Measurements from ENCODE around the gene CCDC174.

The CCDC174 gene

DNA sequence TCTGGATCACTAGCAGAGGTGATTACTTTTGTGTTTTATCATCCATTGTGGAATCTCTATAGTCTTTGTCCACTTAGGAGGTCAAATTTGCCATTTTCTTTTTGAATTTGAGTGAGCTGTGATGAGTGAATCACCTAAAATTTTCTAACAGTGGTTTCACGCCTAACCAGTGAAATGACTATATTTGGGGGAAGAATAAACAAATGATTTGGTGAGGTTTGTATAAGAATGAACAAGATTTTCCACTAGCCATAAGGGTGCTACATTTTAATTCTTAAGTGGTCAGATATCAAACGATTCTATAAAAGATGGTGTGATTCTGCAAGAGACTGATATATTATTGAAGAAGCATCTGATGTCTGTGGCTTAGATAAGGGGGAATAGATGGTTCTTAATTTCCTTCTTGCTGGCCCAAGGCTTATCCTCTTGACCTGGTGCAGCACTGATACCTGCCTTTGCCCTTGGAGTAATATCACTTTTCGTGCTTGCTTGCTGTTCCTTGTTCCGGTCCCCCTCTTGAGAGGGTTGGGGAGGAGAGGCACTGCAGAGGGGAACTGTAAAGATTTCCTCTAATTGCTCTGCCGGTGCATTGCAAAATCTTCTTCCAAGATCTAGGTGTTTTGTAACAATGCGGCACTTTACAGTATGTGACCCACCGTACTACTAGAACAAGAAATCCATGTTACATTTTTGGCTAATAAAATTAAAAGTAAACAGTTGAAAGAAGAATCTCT lies 37.9 kb downstream of the CCDC174 start:
- Histone ChIP-seq H2AFZ (ENCODE audit: low read depth, low read length, severe bottlenecking) (no peak overlapping the region), H3K27me3 (ENCODE audit: low read length) (no peaks in the 10 kb centered on the region), H3K9ac (ENCODE audit: low read length) (peak overlapping the region; percentile 67), H3K9me2 (replicated peaks; ENCODE audit: insufficient read depth, low read length) (no peaks in the 10 kb centered on the region), H3K27ac (ENCODE audit: low read depth, low read length) (peak overlapping the region; percentile 99), H3K4me2 (ENCODE audit: low read depth, low read length, poor library complexity, severe bottlenecking) (peak overlapping the region; percentile 92), H3K79me2 (ENCODE audit: insufficient read depth, low read length) (no peaks in the 10 kb centered on the region), H4K20me1 (ENCODE audit: low read depth, low read length) (no peaks in the 10 kb centered on the region), H3K4me3 (ENCODE audit: insufficient read depth, low read length, poor library complexity, severe bottlenecking) (peak overlapping the region; percentile 29), H3K36me3 (ENCODE audit: low read length) (peaks cover 16% of the 10 kb centered on the region), H3K9me3 (ENCODE audit: insufficient read depth, low read length) (peaks cover 6% of the 10 kb centered on the region; the same call in 1 of the 2 replicates), H3F3A (ENCODE audit: insufficient read depth) (peaks cover 87% of the 10 kb centered on the region)
- TF ChIP-seq, protein P1, sequence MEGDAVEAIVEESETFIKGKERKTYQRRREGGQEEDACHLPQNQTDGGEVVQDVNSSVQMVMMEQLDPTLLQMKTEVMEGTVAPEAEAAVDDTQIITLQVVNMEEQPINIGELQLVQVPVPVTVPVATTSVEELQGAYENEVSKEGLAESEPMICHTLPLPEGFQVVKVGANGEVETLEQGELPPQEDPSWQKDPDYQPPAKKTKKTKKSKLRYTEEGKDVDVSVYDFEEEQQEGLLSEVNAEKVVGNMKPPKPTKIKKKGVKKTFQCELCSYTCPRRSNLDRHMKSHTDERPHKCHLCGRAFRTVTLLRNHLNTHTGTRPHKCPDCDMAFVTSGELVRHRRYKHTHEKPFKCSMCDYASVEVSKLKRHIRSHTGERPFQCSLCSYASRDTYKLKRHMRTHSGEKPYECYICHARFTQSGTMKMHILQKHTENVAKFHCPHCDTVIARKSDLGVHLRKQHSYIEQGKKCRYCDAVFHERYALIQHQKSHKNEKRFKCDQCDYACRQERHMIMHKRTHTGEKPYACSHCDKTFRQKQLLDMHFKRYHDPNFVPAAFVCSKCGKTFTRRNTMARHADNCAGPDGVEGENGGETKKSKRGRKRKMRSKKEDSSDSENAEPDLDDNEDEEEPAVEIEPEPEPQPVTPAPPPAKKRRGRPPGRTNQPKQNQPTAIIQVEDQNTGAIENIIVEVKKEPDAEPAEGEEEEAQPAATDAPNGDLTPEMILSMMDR (IDR thresholded peaks at IDR 0.05; ENCODE audit: insufficient read depth, low read length, poor library complexity, severe bottlenecking): no peak
- TF ChIP-seq EZH2phosphoT487 (conservative IDR thresholded peaks at IDR 0.05; ENCODE audit: low read length): no peak

DNA sequence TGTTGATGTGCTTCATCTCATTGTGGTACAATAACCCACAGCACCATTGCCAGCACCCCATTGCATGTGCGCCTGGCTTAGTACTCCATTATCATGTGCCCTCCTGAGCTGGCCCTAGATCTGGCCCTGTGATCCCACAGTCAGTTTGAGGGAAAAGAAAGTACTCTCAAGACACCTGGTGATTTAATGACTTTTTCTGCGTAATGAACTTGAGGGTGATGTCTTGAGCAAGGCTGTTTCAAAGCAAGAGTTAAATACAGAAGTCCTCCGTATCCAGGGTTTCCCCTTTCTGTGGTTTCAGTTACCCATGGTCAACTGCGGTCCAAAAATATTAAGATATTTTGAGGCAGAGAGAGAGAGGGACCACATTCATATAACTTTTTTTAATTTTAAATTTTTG lies 39.7 kb downstream of the CCDC174 start:
- peak overlapping the region; percentile 99 for H3K27ac ChIP-seq (ENCODE audit: low read depth, low read length)
- H3K9ac ChIP-seq (ENCODE audit: low read length): peak overlapping the region; percentile 67
- H3K79me2 ChIP-seq (ENCODE audit: insufficient read depth, low read length): no peaks in the 10 kb centered on the region
- H3K4me2 ChIP-seq (ENCODE audit: low read depth, low read length, poor library complexity, severe bottlenecking): peak overlapping the region; percentile 92
- H3K36me3 ChIP-seq (ENCODE audit: low read length): peaks cover 16% of the 10 kb centered on the region
- peaks cover 6% of the 10 kb centered on the region; the same call in 1 of the 2 replicates for H3K9me3 ChIP-seq (ENCODE audit: insufficient read depth, low read length)
- H3K9me2 ChIP-seq (replicated peaks; ENCODE audit: insufficient read depth, low read length): no peaks in the 10 kb centered on the region
- no peaks in the 10 kb centered on the region for H4K20me1 ChIP-seq (ENCODE audit: low read depth, low read length)
- peaks cover 76% of the 10 kb centered on the region for H3F3A ChIP-seq (ENCODE audit: insufficient read depth)
- peak overlapping the region; percentile 5 for H3K4me3 ChIP-seq (ENCODE audit: insufficient read depth, low read length, poor library complexity, severe bottlenecking)
- TF ChIP-seq, protein P1 (IDR thresholded peaks at IDR 0.05; ENCODE audit: insufficient read depth, low read length, poor library complexity, severe bottlenecking): no peak
- no peak for TF ChIP-seq EZH2phosphoT487 (conservative IDR thresholded peaks at IDR 0.05; ENCODE audit: low read length)
- H3K27me3 ChIP-seq (ENCODE audit: low read length): no peaks in the 10 kb centered on the region
- no peak overlapping the region for H2AFZ ChIP-seq (ENCODE audit: low read depth, low read length, severe bottlenecking)

DNA sequence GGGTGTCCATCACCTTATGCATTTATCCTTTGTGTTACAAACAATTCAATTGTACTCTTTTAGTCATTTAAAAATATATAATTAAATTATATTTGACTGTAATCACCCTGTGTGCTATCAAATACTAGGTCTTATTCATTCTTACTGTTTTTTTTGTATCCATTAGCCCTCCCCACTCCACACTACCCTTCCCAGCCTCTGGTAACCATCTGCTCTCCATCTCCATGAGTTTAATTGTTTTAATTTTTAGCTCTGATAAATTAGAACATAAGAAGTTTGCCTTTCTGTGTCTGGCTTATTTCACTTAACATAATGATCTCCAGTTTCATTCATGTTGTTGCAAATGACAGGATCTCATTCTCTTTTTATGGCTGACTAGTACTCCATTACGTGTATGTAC lies 40.2 kb downstream of the CCDC174 start:
- H3K9me3 ChIP-seq (ENCODE audit: insufficient read depth, low read length): peaks cover 6% of the 10 kb centered on the region; the same call in 1 of the 2 replicates
- H3K4me2 ChIP-seq (ENCODE audit: low read depth, low read length, poor library complexity, severe bottlenecking): peak overlapping the region; percentile 92
- TF ChIP-seq, protein P1 (IDR thresholded peaks at IDR 0.05; ENCODE audit: insufficient read depth, low read length, poor library complexity, severe bottlenecking): no peak
- TF ChIP-seq EZH2phosphoT487 (conservative IDR thresholded peaks at IDR 0.05; ENCODE audit: low read length): no peak

More for the DNA sequence above, 40.2 kb downstream of the CCDC174 start:
- no peak overlapping the region for H2AFZ ChIP-seq (ENCODE audit: low read depth, low read length, severe bottlenecking)
- peak overlapping the region; percentile 8 for H3K4me3 ChIP-seq (ENCODE audit: insufficient read depth, low read length, poor library complexity, severe bottlenecking)
- peak overlapping the region; percentile 99 for H3K27ac ChIP-seq (ENCODE audit: low read depth, low read length)
- peaks cover 71% of the 10 kb centered on the region for H3F3A ChIP-seq (ENCODE audit: insufficient read depth)
- peak overlapping the region; percentile 49 for H3K9ac ChIP-seq (ENCODE audit: low read length)
- no peaks in the 10 kb centered on the region for H3K79me2 ChIP-seq (ENCODE audit: insufficient read depth, low read length)
- no peaks in the 10 kb centered on the region for H3K9me2 ChIP-seq (replicated peaks; ENCODE audit: insufficient read depth, low read length)
- no peaks in the 10 kb centered on the region for H4K20me1 ChIP-seq (ENCODE audit: low read depth, low read length)
- H3K27me3 ChIP-seq (ENCODE audit: low read length): no peaks in the 10 kb centered on the region
- peaks cover 16% of the 10 kb centered on the region for H3K36me3 ChIP-seq (ENCODE audit: low read length)
